ENCODE measurements around the gene CPPED1. TPM values are rescaled to one million over a fixed set of nuclear protein-coding genes. Genes with fewer than 3 reads are reported as not detected.

Gene CPPED1
- total RNA-seq, 1 experiment from 2014 or later: 7.9 TPM

- no peak overlapping the region for H3K27ac ChIP-seq (ENCODE audit: insufficient read length, low read depth, low read length)
- H3K23me2 ChIP-seq (ENCODE audit: insufficient read length, low read depth, low read length, poor library complexity, severe bottlenecking): no peaks in the 10 kb centered on the region
- H2BK120ac ChIP-seq (ENCODE audit: low read depth, low read length, poor library complexity, severe bottlenecking): no peak overlapping the region
- H3K4me1 ChIP-seq (ENCODE audit: insufficient read depth, low read length): no peaks in the 10 kb centered on the region
- Mint-ChIP-seq H3K4me1 (peaks cover 4% of the 10 kb centered on the region in 2 experiments; a peak in 3 of 4 replicates), H3K27me3 (ENCODE audit: low read depth) (no peaks in the 10 kb centered on the region), H3K4me3 (no peak overlapping the region), H3K9me3 (no peaks in the 10 kb centered on the region), H3K27ac (no peak overlapping the region), H3K36me3 (ENCODE audit: insufficient read depth in 1 of 3, low read depth in 3 of 3) (no peaks in the 10 kb centered on the region)
- TF ChIP-seq CTCF (conservative IDR thresholded peaks at IDR 0.05): no peak
- no peak overlapping the region for H2AFZ ChIP-seq (ENCODE audit: low read length)
- no peak for DNase-seq
- H2BK15ac ChIP-seq (ENCODE audit: low read depth, low read length): no peak overlapping the region
- H4K20me1 ChIP-seq (ENCODE audit: control insufficient read depth, insufficient read depth, insufficient read length): no peaks in the 10 kb centered on the region
- H4K8ac ChIP-seq (replicated peaks; ENCODE audit: insufficient read length, low read depth, low read length): no peak overlapping the region
- H3K9me3 ChIP-seq (ENCODE audit: control insufficient read depth, low read depth, low read length): no peaks in the 10 kb centered on the region
- no peak overlapping the region for H2BK20ac ChIP-seq (ENCODE audit: low read depth, low read length, poor library complexity, severe bottlenecking)
- no peak overlapping the region for H4K91ac ChIP-seq (ENCODE audit: insufficient read length, low read depth, low read length)
- H3K14ac ChIP-seq (ENCODE audit: insufficient read depth, low read length): no peak overlapping the region
- H4K5ac ChIP-seq (ENCODE audit: insufficient read length, low read depth, low read length): no peak overlapping the region
- H3K9ac ChIP-seq (ENCODE audit: extremely low read depth, insufficient read length, low read length): no peak overlapping the region
- no peak overlapping the region for H2BK5ac ChIP-seq (ENCODE audit: insufficient read length, low read length)
- no peak overlapping the region for H3K23ac ChIP-seq (ENCODE audit: insufficient read length, low read depth, low read length)
- no peak overlapping the region for H3T11ph ChIP-seq (ENCODE audit: low read length)
- no peaks in the 10 kb centered on the region for H3K79me1 ChIP-seq (ENCODE audit: insufficient read depth, low read depth, low read length, poor library complexity, severe bottlenecking)
- H2AK5ac ChIP-seq (ENCODE audit: insufficient read length, low read length): no peak overlapping the region
- H3K27me3 ChIP-seq (ENCODE audit: insufficient read depth, low read length): no peaks in the 10 kb centered on the region
- no peak overlapping the region for H3K56ac ChIP-seq (ENCODE audit: insufficient read length, low read depth, low read length)
- H3K79me2 ChIP-seq (ENCODE audit: insufficient read depth, low read length): no peaks in the 10 kb centered on the region
- no peak overlapping the region for H3K18ac ChIP-seq (ENCODE audit: insufficient read length, low read depth, low read length)
- H3K4ac ChIP-seq (ENCODE audit: low read depth, low read length): no peak overlapping the region
- H2BK12ac ChIP-seq (ENCODE audit: insufficient read length, low read depth, low read length): no peak overlapping the region
- no peak overlapping the region for H3K4me2 ChIP-seq (ENCODE audit: insufficient read depth, insufficient read length, low read length)
These were observed 24.5 kb upstream of the CPPED1 start for GRCh38 chr16:12828206-12828605.
